H54 (cell line): ENCODE results near the gene C3.

Experiments
- DNase-seq: peaks from one replicate; pipeline ENCODE4 v3.0.0; 2011; ENCODE audit warnings: low spot score, mixed read lengths; ENCODE audit not compliant: insufficient read length
- FAIRE-seq: peaks from 3 replicates; lab custom pipeline; 2011; peaks lifted over from hg19 to GRCh38; lab: Jason Lieb, UNC
- POLR2A ChIP-seq: IDR thresholded peaks from 2 replicates; pipeline ENCODE4 v1.6.1; 2011; ENCODE audit warnings: low read depth, mild to moderate bottlenecking, low read length

The C3 gene

DNA sequence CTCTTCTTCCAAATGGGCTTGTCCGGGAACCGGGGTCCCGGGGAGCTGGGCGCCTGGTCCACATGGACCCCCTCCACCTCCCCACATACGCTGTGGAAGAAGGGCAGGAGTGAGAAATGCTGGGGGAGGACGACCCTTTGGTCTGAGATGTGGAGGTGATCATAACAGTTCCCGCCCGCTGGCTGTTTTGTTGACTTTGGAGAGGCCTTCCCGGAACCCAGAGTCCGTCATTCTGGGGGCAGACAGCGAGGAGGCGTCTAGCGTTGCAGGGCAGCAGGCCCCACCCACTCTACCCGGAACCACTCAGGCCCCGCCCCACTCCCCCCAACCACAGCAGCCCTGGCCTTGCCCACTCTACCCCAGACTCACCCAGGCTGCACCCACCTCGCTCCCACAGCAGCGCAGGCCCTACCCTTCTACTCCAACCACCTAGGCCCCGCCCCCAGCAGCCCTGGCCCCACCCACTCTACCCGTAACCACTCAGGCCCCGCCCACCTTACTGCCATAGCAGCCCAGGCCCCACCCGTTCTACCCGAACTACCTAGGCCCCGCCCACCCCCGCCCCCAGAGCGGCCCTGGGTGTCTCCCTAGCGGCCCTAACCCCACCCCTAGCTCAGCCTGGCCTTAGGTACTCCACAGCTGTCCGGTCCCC lies 9.8 kb upstream of the C3 start:
- no peak for TF ChIP-seq POLR2A
- no peak for DNase-seq
- no peak for FAIRE-seq

DNA sequence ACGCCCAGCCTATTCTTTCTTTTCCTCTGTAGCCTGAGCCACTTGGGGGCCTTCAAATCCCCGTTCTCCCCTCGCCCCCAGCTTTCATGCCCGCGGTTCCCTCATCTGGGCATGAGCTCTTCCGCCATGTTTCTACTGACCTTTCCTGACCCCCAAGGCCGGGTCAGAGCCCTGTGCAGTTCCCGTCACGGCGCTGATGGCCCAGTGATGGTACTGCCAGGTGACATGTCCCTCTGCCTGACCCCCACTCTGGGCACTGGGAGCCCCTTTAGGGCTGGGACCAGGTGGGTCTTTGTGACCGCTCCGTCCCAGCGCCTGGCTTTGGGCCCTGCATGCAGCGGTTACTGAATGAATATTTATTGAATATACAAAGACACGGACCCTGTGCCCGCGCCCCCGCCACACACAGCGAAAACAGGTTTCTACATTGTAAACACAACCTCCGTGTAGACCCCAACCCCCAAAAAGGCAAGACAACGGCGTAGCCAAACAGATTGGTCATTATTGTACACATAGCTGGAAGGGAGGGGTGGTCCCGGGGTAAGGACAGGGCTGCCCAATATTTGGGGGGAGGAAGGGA lies 9.2 kb upstream of the C3 start:
- DNase-seq (no peak), FAIRE-seq (no peak)
- no peak for TF ChIP-seq POLR2A

DNA sequence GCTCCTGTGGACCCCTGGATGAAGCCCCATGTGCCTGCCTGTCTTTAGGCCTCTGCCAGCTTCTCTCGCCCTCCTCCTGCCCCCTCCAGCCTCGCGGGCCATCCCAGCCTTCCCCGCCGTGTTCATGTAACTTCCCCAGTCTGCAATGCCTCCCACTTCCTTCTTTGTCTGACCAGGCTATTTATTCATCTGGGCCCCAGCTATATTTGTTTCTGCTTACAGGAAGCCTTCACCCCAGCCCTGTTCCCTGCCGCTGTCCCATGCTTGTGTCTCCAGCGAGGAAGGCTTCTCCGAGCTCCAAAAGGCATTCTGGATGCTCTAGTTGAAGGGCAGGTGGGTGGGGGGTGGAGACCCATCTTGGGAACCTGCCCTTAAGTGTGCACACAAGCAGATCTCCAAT lies 7.9 kb upstream of the C3 start:
- DNase-seq (no peak), FAIRE-seq (no peak)
- TF ChIP-seq POLR2A = no peak

DNA sequence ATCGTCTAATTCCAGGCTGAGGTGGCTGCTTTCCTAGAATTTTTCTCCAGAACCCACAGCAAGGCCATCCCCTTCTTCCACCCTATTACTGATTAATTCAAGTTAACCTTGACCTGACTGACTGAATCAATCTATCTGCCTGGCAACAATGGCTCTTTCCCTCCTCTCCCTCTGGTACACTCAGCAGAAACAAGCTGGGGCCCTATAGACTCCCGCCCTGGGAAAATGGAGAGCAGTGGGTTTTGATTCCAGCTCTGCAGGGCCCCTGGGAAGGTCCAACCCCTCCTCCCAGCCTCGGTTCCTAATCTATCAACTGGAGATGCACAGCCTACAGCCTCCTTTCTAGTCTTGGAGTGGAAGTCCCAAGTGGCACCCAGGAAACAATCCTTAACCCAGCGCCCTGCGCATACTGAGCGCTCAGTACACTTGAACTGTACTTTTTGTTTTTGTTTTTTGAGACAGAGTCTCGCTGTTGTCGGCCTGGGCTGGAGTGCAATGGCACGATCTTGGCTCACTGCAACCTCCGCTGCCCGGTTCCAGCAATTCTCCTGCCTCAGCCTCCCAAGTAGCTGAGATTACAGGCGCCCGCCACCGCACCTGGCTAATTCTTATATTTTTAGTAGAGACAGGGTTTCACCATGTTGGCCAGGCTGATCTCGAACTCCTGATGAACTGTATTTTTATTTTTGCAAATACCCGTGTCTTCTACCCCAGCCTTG lies 5.2 kb upstream of the C3 start:
- no peak for TF ChIP-seq POLR2A

DNA sequence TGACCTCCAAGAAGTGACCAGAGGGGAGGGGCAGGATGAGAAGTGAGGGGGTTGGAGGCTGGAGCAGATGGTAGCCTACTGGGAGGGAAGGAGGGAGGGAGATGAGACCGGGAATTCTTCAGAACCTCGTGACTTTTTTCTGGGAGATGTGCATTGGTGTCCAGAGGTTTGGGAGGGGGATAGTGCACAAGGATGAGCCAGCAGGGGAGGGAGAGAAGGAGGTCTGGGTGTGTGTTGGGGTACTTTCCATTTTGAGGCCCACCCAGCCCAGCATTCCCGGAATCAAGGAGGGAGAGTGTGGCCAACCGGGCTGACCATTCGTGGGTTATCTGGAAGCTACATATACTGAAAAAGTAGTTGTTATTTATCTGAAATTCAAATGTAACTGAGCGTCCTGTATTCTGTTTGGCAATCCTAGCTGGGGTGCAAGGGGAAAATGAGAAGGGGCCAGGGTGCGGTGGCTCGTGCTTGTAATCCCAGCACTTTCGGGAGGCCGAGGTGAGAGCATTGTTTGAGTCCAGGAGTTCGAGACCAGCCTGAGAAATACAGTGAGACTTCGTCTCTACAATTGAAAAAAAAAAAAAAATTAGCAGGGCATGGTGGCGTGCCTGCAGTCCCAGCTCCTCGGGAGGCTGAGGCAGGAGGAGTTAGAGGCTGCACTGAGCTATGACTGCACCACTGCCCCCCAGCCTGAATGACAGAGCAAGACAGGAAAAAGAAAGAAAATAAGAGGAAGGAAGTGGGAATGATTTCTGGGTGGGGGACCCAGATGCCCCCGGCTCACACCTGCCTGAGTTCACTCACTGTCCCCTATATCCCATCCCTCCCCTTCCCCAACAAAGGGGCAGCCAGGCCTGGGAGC lies 4.4 kb upstream of the C3 start:
- no peak for FAIRE-seq
- no peak for TF ChIP-seq POLR2A
- DNase-seq = no peak

More for the DNA sequence above, 5.2 kb upstream of the C3 start:
- no peak for DNase-seq
- no peak for FAIRE-seq

DNA sequence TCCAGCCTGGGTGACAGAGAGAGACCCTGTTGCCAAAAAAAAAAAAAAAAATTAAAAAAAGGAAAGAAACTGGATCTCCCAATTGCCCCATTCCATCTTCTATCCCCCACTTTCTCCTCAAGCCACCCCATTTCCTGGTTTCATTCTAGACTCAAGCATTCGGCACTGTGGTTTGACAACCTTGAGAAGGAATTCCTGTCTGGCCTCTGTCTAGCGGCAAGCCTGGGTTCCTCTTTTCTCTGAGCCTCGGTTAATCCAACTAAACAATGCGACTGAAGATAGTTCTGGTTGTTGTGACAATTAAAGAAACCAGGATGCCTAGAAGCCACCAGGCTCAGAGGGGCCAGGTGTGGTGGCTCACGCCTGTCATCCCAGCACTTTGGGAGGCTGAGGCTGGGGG lies 3.3 kb upstream of the C3 start:
- DNase-seq (no peak), FAIRE-seq (no peak)
- TF ChIP-seq POLR2A = no peak

DNA sequence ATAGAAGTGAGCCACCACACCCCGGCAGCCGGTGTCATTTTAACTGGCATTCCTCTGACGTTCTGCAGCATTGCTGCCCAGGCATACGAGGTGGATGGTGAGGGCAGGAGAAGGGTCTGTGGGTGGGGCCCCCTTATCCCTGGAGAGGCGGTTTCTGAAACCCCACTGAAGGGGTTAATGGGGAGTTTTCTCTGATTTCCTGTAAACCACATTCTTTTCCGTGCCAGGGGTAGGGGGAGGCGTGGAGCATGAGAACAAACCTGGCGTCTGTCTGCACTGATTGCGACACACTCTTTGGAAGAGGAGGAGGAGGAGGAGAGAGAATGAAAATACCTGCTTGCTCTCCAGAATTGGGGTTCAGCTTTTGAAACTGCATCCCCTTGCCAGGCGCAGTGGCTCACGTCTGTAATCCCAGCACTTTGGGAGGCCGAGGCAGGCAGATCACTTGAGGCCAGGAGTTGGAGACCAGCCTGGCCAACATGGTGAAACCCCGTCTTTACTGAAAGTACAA lies 2.7 kb upstream of the C3 start:
- FAIRE-seq (no peak), DNase-seq (no peak)
- no peak for TF ChIP-seq POLR2A

DNA sequence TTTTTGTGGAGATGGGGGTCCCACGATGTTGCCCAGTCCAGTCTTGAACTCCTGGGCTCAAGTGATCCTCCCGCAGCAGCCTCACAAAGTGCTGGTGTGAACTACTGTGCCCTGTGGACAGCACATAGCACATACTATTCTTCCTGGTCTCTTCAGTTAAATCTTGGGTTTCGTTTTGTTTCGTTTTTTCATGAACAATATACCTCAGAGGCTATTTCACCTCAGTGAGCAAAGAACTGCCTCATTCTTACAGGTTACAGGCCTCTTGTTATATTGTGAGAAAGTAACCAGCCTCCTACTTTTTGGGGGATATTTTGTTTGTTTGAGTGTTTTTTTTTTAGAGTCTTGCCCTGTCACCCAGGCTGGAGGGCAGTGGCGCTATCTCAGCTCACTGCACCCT lies 1.3 kb upstream of the C3 start:
- DNase-seq = no peak
- no peak for TF ChIP-seq POLR2A
- FAIRE-seq = no peak

DNA sequence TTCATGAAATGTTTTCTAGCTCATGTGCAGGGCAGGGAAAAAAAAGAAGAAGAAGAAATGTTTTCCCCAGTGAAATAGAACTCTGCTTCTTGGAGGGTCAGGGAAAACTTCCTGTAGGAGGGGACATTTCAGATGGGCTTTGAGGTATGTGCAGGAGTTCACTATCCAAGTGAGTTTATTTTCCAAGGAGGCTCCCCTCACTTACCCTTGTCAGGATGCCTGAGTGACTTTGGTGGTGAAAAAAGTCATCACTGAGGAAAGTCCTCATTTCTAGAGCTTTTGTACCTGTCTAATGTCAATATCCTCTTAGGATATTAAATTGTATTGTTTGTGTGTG lies 656 bp upstream of the C3 start:
- DNase-seq = no peak
- TF ChIP-seq POLR2A = no peak
- FAIRE-seq = no peak

DNA sequence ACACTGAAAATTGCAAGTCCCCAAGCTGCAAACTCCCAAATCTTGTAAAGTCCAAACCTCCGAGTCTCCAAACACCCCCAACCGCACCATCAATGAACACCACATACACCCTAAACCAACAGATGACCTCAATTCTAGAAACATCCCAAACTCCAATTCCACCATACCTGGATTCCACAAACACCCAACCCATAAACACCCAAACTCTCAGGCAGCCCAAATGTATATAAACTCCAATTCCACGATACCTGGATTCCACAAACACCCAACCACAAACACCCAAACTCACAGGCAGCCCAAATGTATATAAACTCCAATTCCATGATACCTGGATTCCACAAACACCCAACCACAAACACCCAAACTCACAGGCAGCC lies 470 bp downstream of the C3 start:
- DNase-seq = no peak
- FAIRE-seq = no peak
- TF ChIP-seq POLR2A = no peak

DNA sequence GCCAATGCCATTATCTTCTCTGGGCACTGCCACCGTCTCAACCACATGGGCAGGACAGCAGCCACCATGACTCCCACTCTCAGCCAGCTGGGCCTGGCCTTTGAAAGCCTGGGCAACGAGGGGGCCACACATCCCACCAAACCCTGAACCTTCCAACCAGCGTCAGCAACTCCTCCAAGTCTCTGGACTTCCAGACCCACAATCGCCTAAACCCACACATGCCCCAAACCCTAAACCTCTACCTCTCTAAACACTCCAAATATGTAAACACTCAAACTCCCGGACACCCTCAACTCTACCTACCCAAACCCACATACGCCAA lies 949 bp downstream of the C3 start:
- TF ChIP-seq POLR2A = no peak
- no peak for FAIRE-seq

DNA sequence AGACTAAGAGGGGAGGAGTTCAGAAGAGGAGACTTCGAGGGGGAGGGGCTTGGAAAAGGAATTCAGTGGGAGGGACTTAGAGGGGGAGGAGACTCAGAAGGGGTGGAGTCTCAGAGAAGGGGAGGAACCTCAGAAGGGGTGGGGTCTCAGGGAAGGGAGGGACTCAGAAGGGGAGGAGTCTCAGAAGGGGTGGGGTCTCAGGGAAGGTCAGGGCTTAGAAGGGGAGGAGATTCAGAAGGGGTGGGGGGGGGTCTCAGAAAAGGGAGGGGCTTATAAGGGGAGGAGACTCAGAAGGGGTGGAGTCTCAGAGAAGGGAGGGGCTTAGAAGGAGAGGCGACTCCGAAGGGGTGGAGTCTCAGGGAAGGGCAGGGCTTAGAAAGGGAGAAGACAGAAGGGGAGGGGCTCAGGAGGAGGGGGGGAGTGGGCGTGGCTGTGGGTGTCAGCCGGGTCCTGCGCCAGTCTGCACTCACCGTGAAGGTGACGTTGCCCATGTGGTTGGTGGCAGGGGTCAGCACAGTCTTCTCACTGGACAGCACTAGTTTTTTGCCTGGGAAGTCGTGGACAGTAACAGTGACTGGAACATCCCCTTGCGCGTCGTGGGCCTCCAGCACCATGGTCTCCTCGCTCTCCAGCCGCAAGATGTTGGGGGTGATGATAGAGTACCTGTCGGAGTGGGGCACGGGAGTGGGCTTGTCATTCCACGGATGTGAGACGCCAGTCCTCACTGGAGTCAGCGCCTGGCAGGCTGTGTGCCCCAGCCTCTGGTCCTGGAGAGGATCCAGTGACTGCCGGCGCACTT lies 1.5 kb downstream of the C3 start:
- TF ChIP-seq POLR2A = no peak
- DNase-seq (no peak), FAIRE-seq (no peak)

More for the DNA sequence above, 949 bp downstream of the C3 start:
- DNase-seq = no peak

DNA sequence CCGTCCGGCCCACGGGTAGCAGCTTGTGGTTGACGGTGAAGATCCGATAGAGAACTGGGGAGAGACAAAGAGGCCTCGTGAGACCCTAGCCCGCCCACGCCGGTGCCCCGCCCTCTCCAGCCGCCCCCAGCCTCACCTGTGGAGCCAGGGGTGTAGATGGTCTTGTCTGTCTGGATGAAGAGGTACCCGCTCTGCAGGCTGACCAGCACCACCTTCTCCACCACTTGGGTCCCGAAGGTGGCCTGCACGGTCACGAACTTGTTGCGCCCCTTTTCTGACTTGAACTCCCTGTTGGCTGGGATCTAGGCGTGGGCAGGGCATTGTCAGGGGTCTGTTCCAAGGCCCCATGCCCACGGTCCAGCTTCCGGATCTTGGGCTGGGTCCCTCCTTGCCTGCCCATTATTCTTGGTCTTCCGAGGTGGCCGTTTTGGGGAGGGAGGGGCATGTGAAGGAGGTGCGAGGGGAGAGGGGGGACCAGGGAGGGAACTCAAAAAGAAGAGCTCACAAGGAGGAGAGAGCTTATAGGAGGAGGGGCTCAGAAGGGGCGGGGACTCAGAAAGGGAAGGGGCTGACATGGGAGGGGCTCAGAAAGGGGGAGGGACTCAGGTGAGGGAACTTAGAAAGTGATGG lies 2.2 kb downstream of the C3 start:
- DNase-seq (no peak), FAIRE-seq (no peak)
- no peak for TF ChIP-seq POLR2A

DNA sequence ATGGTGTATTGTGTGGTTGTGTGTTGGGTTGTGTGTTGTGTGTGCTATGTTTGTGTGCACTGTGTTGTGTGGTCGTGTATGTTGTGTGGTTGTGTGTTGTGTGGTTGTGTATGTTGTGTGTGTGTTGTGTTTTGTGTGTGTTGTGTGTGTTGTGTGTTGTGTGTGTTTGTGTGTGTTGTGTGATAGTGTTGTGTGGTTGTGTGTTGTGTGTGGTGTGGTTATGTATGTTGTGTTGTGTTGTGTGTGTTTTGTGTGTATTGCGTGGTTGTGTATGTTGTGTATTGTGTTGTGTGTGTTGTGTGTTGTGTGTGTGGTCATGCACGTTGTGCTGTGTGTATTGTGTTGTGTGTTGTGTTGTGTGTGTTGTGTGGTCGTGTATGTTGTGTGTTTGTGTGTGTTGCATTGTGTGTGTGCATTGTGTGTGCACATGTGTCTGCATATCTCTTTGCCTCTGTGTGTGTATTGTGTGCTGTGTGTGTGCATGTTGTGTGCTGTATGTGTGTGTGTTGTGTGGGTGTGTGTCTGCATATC lies 2.9 kb downstream of the C3 start:
- DNase-seq (no peak), FAIRE-seq (no peak)
- no peak for TF ChIP-seq POLR2A
